Endothelial cell of umbilical vein (primary cell): ENCODE data around the gene BRCA1. TPM values are rescaled to one million over a fixed set of nuclear protein-coding genes. Genes with fewer than 3 reads are reported as not detected.

Experiments used
- BruUV-seq: library from RNA; stranded (reverse); fragments of 400-500 nt; replicated peaks from 2 replicates; lab custom pipeline; 2021; lab: Mats Ljungman, UMichigan
- CTCF ChIA-PET: fragments of 300-600, 350-600 bp; sonication (Branson Sonifier 250); formaldehyde crosslinking; loops from one replicate; lab custom pipeline; 2021; ENCODE audit warnings: antibody characterized with exemption, inconsistent platforms; lab: Charles Lee
- POLR2A ChIA-PET: fragments of 300-600, 350-600 bp; sonication (Branson Sonifier 250); formaldehyde crosslinking; loops from one replicate; lab custom pipeline; 2021; ENCODE audit warnings: antibody characterized with exemption, inconsistent platforms; lab: Charles Lee
- DNase-seq: peaks from one replicate; pipeline ENCODE4 v3.0.0-alpha.2; 2011; ENCODE audit warnings: low read depth, low spot score
- FAIRE-seq: peaks from 2 replicates; lab custom pipeline; 2011; peaks lifted over from hg19 to GRCh38; lab: Jason Lieb, UNC
- H2AFZ ChIP-seq: 2 replicates; pipeline ENCODE4 v1.6.0; 2012; ENCODE audit warnings: low read depth, low read length, control low read depth, inconsistent platforms
- H3K27ac ChIP-seq: 2 replicates; pipeline ENCODE4 v1.5.1; 2011; ENCODE audit warnings: low read depth, mild to moderate bottlenecking, control low read depth, low read length, moderate library complexity; ENCODE audit not compliant: insufficient read depth
- H3K27me3 ChIP-seq, 2 experiments: 2 replicates each; pipeline versions ENCODE4 v1.6.0 to v1.6.1; 2011; ENCODE audit warnings: low read length in 2 of 2, mixed read lengths in 1 of 2; ENCODE audit not compliant: control insufficient read depth in 2 of 2, insufficient read depth in 2 of 2
- H3K36me3 ChIP-seq, 2 experiments: 2 replicates in 1 of 2; 3 replicates in 1 of 2; pipeline ENCODE4 v1.5.1; 2011; ENCODE audit warnings: low read length in 2 of 2, mild to moderate bottlenecking in 1 of 2, moderate library complexity in 1 of 2; ENCODE audit not compliant: control insufficient read depth in 2 of 2, insufficient read depth in 2 of 2; ENCODE audit errors: extremely low read depth in 1 of 2
- H3K4me1 ChIP-seq: 3 replicates; pipeline ENCODE4 v1.5.1; 2011; ENCODE audit warnings: mild to moderate bottlenecking, low read length; ENCODE audit not compliant: control insufficient read depth, insufficient read depth; ENCODE audit errors: extremely low read depth
- H3K4me2 ChIP-seq: 2 replicates; pipeline ENCODE4 v1.6.1; 2011; ENCODE audit warnings: low read length, control low read depth, mixed read lengths; ENCODE audit not compliant: insufficient read depth
- H3K4me3 ChIP-seq, 3 experiments: fragments of 200-600 bp in 1 of 3; sonication (generic), shearing (Covaris generic) in 1 of 3; replicated peaks in 1 of 3; 2 replicates each; pipeline ENCODE4 v1.5.1; 2011 to 2016; ENCODE audit warnings: control low read depth in 3 of 3, low read length in 3 of 3, mild to moderate bottlenecking in 2 of 3, inconsistent platforms in 1 of 3, low read depth in 1 of 3, moderate library complexity in 1 of 3; ENCODE audit not compliant: insufficient read depth in 1 of 3
- H3K79me2 ChIP-seq: 2 replicates; pipeline ENCODE4 v1.6.0; 2012; ENCODE audit warnings: low read length, inconsistent platforms; ENCODE audit not compliant: control insufficient read depth, insufficient read depth
- H3K9ac ChIP-seq: replicated peaks from 2 replicates; pipeline ENCODE3; 2011; ENCODE audit warnings: low read length, control low read depth; ENCODE audit not compliant: insufficient read depth; ENCODE audit errors: extremely low read depth
- H3K9me1 ChIP-seq: replicated peaks from 3 replicates; pipeline ENCODE4 v1.6.0; 2011; ENCODE audit warnings: mild to moderate bottlenecking, low read length; ENCODE audit not compliant: control insufficient read depth, insufficient read depth; ENCODE audit errors: extremely low read depth
- H3K9me3 ChIP-seq: replicated peaks from 2 replicates; pipeline ENCODE4 v1.5.1; 2012; ENCODE audit warnings: low read length, inconsistent platforms; ENCODE audit not compliant: control insufficient read depth, insufficient read depth
- H4K20me1 ChIP-seq: replicated peaks from 2 replicates; pipeline ENCODE3; 2011; ENCODE audit warnings: mild to moderate bottlenecking, low read length; ENCODE audit not compliant: control insufficient read depth, insufficient read depth; ENCODE audit errors: extremely low read depth
- MAX ChIP-seq: IDR thresholded peaks from 2 replicates; pipeline ENCODE4 v1.6.1; 2011; ENCODE audit not compliant: insufficient read depth, insufficient read length
- POLR2A ChIP-seq: IDR thresholded peaks from 2 replicates; pipeline ENCODE4 v1.6.1; 2012; ENCODE audit warnings: low read depth, mild to moderate bottlenecking, control low read depth, low read length
- POLR2AphosphoS5 ChIP-seq: IDR thresholded peaks from 2 replicates; pipeline ENCODE4 v1.6.1; 2012; ENCODE audit warnings: low read depth, mild to moderate bottlenecking, control low read depth, low read length, moderate library complexity; ENCODE audit not compliant: insufficient read depth
- dilution Hi-C: fragments of 300-500 bp; cut with MboI; formaldehyde crosslinking; loops from one replicate; pipeline ENCODE4 v1.15.0; 2019; ENCODE audit warnings: low sequenced_read_pairs; ENCODE audit not compliant: extremely low pct_ligation_motif_present
- intact Hi-C: fragments of 100-400 bp; cut with micrococcal nuclease; formaldehyde crosslinking; loops from one replicate; pipeline ENCODE4 v1.10.0; 2022
- polyA plus RNA-seq, 4 experiments: library from polyadenylated mRNA; depleted of rRNA in 3 of 4; stranded (reverse) in 3 of 4; unstranded in 1 of 4; fragments of >200 nt; gene quantifications; 2 replicates each; pipeline versions ENCODE4 v1.2.1 to v1.2.3, GENCODE V29; 2011 to 2012; ENCODE audit warnings: missing spikeins in 1 of 4
- total RNA-seq: library from RNA; stranded (reverse); gene quantifications from 2 replicates; pipeline ENCODE4 v1.2.3, GENCODE V29; 2021

Gene BRCA1
- total and polyA plus RNA-seq, 2 donors (not counting 3 experiments of a cell fraction or from before 2014, with no cell fraction given): 14.3 to 29.0 TPM

- CTCF ChIA-PET: interaction anchor here (0.6 to 5.5 kb wide), 3 partner anchors 15 to 294 kb away, joined by 3 to 22 read pairs (median 20); partner anchors contain the start of genes IFI35 and RPL27
- DNase-seq: peak; percentile 78
Observed at GRCh38 chr17:43021741-43022512, 103.2 kb downstream of the BRCA1 start, which contains the start of gene VAT1. VAT1 (minus strand) TSS chr17:43022385; CDS start chr17:43022322, 63 bp downstream.

More at GRCh38 chr17:43021741-43022512, 103.2 kb downstream of the BRCA1 start, which contains the start of gene VAT1:
- peaks cover 27% of the 10 kb centered on the region for H3K4me1 ChIP-seq
- H3K9me1 ChIP-seq: no peaks in the 10 kb centered on the region
- H3K4me3 ChIP-seq: peak within 1 kb of the TSS; percentile 78 to 97 (median 82)
- FAIRE-seq: peak; percentile 75
- peak within 1 kb of the TSS; percentile 87 for H2AFZ ChIP-seq
- peak within 1 kb of the TSS; percentile 60 for H3K27ac ChIP-seq
- H4K20me1 ChIP-seq: no peaks in the 10 kb centered on the region
- TSS peak; percentile 19 for BruUV-seq
- no peaks in the 10 kb centered on the region for H3K27me3 ChIP-seq
- H3K79me2 ChIP-seq: peaks cover 37% of the 10 kb centered on the region
- no peaks in the 10 kb centered on the region for H3K9me3 ChIP-seq
- H3K9ac ChIP-seq: peak within 1 kb of the TSS; percentile 71
- peak within 1 kb of the TSS; percentile 44 for H3K4me2 ChIP-seq
- intact Hi-C loops (loop anchor here (1.0 to 2.0 kb wide), 3 partner anchors 15 to 149 kb away; partner anchors contain the start of genes IFI35, NBR1 and RPL27), dilution Hi-C loops (no loop called here)
- POLR2A ChIA-PET: interaction anchor here (0.8 to 2.7 kb wide), 3 partner anchors 21 to 294 kb away, joined by 3 to 13 read pairs (median 5); partner anchors contain the start of gene RPL27
- TF ChIP-seq POLR2A: peak; percentile 77
- peak; percentile 57 for TF ChIP-seq POLR2AphosphoS5
- no peak for TF ChIP-seq MAX
- H3K36me3 ChIP-seq: peaks cover 0 to 9% of the 10 kb centered on the region in 2 experiments
